Endometrial microvascular endothelial cells (primary cell): Measurements from ENCODE around the gene USP10. TPM values are rescaled to one million over a fixed set of nuclear protein-coding genes. Genes with fewer than 3 reads are reported as not detected.
"Not testable (repeated sequence)": the region's sequence is repeated elsewhere in the genome, so short reads cannot be mapped to it uniquely, and the experiment has no call there.

Experiments used
- in situ Hi-C: cut with HindIII; loops from 2 replicates; pipeline ENCODE4 v1.10.0; 2017; ENCODE audit warnings: low sequenced_read_pairs, low pct_unique_long_range_greater_than_20kb; ENCODE audit errors: inconsistent ontology term
- total RNA-seq: library from RNA; depleted of rRNA; stranded (reverse); fragments of >200 nt; gene quantifications from one replicate; pipeline ENCODE4 v1.2.3, GENCODE V29; 2015; ENCODE audit errors: inconsistent ontology term

USP10 gene
- total RNA-seq, 1 donor from 2014 or later, result 92.3 TPM

- in situ Hi-C loops, result loop anchor here (10.0 kb wide), 1 partner anchor 235 kb away; no protein-coding TSS in a partner anchor
Measured at GRCh38 chr16:84739349-84740124, 39.7 kb downstream of the USP10 start.

- in situ Hi-C loops, result no loop called here
Measured at GRCh38 chr16:84740596-84741116, 40.9 kb downstream of the USP10 start.

- in situ Hi-C loops, result no loop called here
Measured at GRCh38 chr16:84741340-84741830, 41.6 kb downstream of the USP10 start.

- in situ Hi-C loops, result no loop called here
Measured at GRCh38 chr16:84742641-84743092, 42.9 kb downstream of the USP10 start.

GRCh38 chr16:84746231-84746630 is 46.4 kb downstream of the USP10 start:
- in situ Hi-C loops, result no loop called here

GRCh38 chr16:84746875-84747274 is 47.1 kb downstream of the USP10 start:
- in situ Hi-C loops, result no loop called here

- in situ Hi-C loops, result not testable (repeated sequence)
Measured at GRCh38 chr16:84748247-84748646, 48.4 kb downstream of the USP10 start.

GRCh38 chr16:84749072-84749471 is 49.3 kb downstream of the USP10 start:
- in situ Hi-C loops, result no loop called here

- in situ Hi-C loops, result no loop called here
Measured at GRCh38 chr16:84749815-84750214, 50.0 kb downstream of the USP10 start.

GRCh38 chr16:84750575-84750974 is 50.8 kb downstream of the USP10 start:
- in situ Hi-C loops, result no loop called here

GRCh38 chr16:84751241-84751640 is 51.4 kb downstream of the USP10 start:
- in situ Hi-C loops, result no loop called here

GRCh38 chr16:84751947-84752346 is 52.1 kb downstream of the USP10 start:
- in situ Hi-C loops, result no loop called here

- in situ Hi-C loops, result no loop called here
Measured at GRCh38 chr16:84752600-84752999, 52.8 kb downstream of the USP10 start.

GRCh38 chr16:84753412-84754326 is 53.9 kb downstream of the USP10 start:
- in situ Hi-C loops, result no loop called here

- in situ Hi-C loops, result no loop called here
Measured at GRCh38 chr16:84754353-84754856, 54.6 kb downstream of the USP10 start.

- in situ Hi-C loops, result no loop called here
Measured at GRCh38 chr16:84754956-84755672, 55.3 kb downstream of the USP10 start.

GRCh38 chr16:84756830-84757229 is 57.0 kb downstream of the USP10 start:
- in situ Hi-C loops, result no loop called here

- in situ Hi-C loops, result no loop called here
Measured at GRCh38 chr16:84758627-84759026, 58.8 kb downstream of the USP10 start.

- in situ Hi-C loops, result no loop called here
Measured at GRCh38 chr16:84759061-84759460, 59.3 kb downstream of the USP10 start.
